CD4-positive, alpha-beta T cell treated with Interleukin-2 at 100 ng/mL for 4 hours (primary cell): ENCODE measurements around the gene CEACAM19.
A peak's percentile ranks its signal among the peaks of the same experiment; 100 is the strongest.
"Not testable (repeated sequence)": the region's sequence is repeated elsewhere in the genome, so short reads cannot be mapped to it uniquely, and the experiment has no call there.

Experiments used
- DNase-seq: peaks from one replicate; pipeline ENCODE4 v3.0.0-alpha.2; 2020; ENCODE audit warnings: low spot score

The CEACAM19 gene

GRCh38 chr19:44701228-44701627 is 29.9 kb downstream of the CEACAM19 start:
- DNase-seq = no peak

- no peak for DNase-seq
Measured at GRCh38 chr19:44702551-44703176, 31.4 kb downstream of the CEACAM19 start.

GRCh38 chr19:44703336-44704078 is 32.2 kb downstream of the CEACAM19 start:
- no peak for DNase-seq

- no peak for DNase-seq
Measured at GRCh38 chr19:44704982-44705381, 33.7 kb downstream of the CEACAM19 start.

- DNase-seq = no peak
Measured at GRCh38 chr19:44705502-44706010, 34.3 kb downstream of the CEACAM19 start.

GRCh38 chr19:44706506-44707236 is 35.4 kb downstream of the CEACAM19 start:
- DNase-seq = no peak

- no peak for DNase-seq
Measured at GRCh38 chr19:44707794-44708193, 36.5 kb downstream of the CEACAM19 start.

GRCh38 chr19:44708940-44709339 is 37.7 kb downstream of the CEACAM19 start:
- DNase-seq = no peak

GRCh38 chr19:44709434-44710266 is 38.4 kb downstream of the CEACAM19 start:
- DNase-seq = not testable (repeated sequence)

- DNase-seq = no peak
Measured at GRCh38 chr19:44710483-44710882, 39.2 kb downstream of the CEACAM19 start.

- no peak for DNase-seq
Measured at GRCh38 chr19:44712864-44713515, 41.7 kb downstream of the CEACAM19 start.

GRCh38 chr19:44714597-44715169 is 43.4 kb downstream of the CEACAM19 start:
- no peak for DNase-seq

GRCh38 chr19:44717603-44718002 is 46.3 kb downstream of the CEACAM19 start:
- DNase-seq = no peak

- no peak for DNase-seq
Measured at GRCh38 chr19:44718441-44719261, 47.4 kb downstream of the CEACAM19 start.

- no peak for DNase-seq
Measured at GRCh38 chr19:44719262-44719701, 48.0 kb downstream of the CEACAM19 start.

GRCh38 chr19:44720396-44720795 is 49.1 kb downstream of the CEACAM19 start:
- DNase-seq = not testable (repeated sequence)

- no peak for DNase-seq
Measured at GRCh38 chr19:44720945-44721344, 49.7 kb downstream of the CEACAM19 start.

- not testable (repeated sequence) for DNase-seq
Measured at GRCh38 chr19:44721369-44721768, 50.1 kb downstream of the CEACAM19 start.

GRCh38 chr19:44722131-44723121 is 51.1 kb downstream of the CEACAM19 start:
- peak; percentile 11 for DNase-seq
